Prostate gland (tissue), 2 donors: ENCODE measurements around the gene VPS41. TPM values are rescaled to one million over a fixed set of nuclear protein-coding genes. Genes with fewer than 3 reads are reported as not detected.

Experiments used
- DNase-seq: peaks from one replicate; pipeline ENCODE4 v3.0.0-alpha.2; 2019; ENCODE audit warnings: low spot score
- H3K27ac ChIP-seq, 2 donors: fragments of 200-600 bp; sonication (generic); 2 replicates each; pipeline ENCODE4 v1.5.1; 2017 to 2019
- H3K27me3 ChIP-seq: fragments of 200-600 bp; sonication (generic); replicated peaks from 2 replicates; pipeline ENCODE4 v1.5.1; 2019; ENCODE audit not compliant: insufficient read depth
- H3K36me3 ChIP-seq, 2 donors: fragments of 200-600 bp; sonication (generic); 1 replicate in 1 of 2; 2 replicates in 1 of 2; pipeline versions ENCODE4 v1.5.1 to v1.8.1; 2017 to 2019
- H3K4me1 ChIP-seq: fragments of 200-600 bp; sonication (generic); replicated peaks from 2 replicates; pipeline ENCODE4 v1.5.1; 2019
- H3K4me3 ChIP-seq, 2 donors: fragments of 200-600 bp; sonication (generic); 2 replicates each; pipeline ENCODE4 v1.5.1; 2017 to 2019
- H3K9me3 ChIP-seq: fragments of 200-600 bp; sonication (generic); 2 replicates; pipeline ENCODE4 v1.5.1; 2017
- CTCF ChIP-seq, 4 experiments: fragments of 200-600 bp in 2 of 4; fragments of 450-650 bp in 2 of 4; sonication (generic) in 2 of 4; IDR thresholded peaks; 1 replicate in 3 of 4; 2 replicates in 1 of 4; pipeline ENCODE4 v1.5.1; 2016 to 2019; ENCODE audit warnings: antibody characterized with exemption in 4 of 4, mild to moderate bottlenecking in 2 of 4, moderate library complexity in 2 of 4
- POLR2A ChIP-seq: fragments of 450-650 bp; IDR thresholded peaks from one replicate; pipeline ENCODE4 v1.6.1; 2016; ENCODE audit warnings: antibody characterized with exemption, mild to moderate bottlenecking
- POLR2AphosphoS5 ChIP-seq: sonication (generic); formaldehyde crosslinking; IDR thresholded peaks from one replicate; pipeline ENCODE4 v1.6.1; 2017; ENCODE audit warnings: antibody characterized with exemption
- WGBS: methylation state at CpG from one replicate; pipeline ENCODE4 v1.1.5; 2018; 5-methylcytosine and 5-hydroxymethylcytosine counted together
- intact Hi-C: fragments of 100-400 bp; cut with DNase I; formaldehyde crosslinking; loops from one replicate; pipeline ENCODE4 v1.14.2; 2022
- total RNA-seq, 2 donors: library from RNA; depleted of rRNA; stranded (reverse); fragments of >200 nt; gene quantifications; one replicate each; pipeline ENCODE4 v1.1.0, GENCODE V29; 2016

VPS41 gene
- total RNA-seq, 2 donors from 2014 or later = 30.8 to 39.7 TPM

GRCh38 chr7:38702002-38702535 is 206.9 kb downstream of the VPS41 start:
- peaks cover 2% of the 10 kb centered on the region for H3K27me3 ChIP-seq
- no peak for DNase-seq
- no peaks in the 10 kb centered on the region for H3K9me3 ChIP-seq
- H3K4me1 ChIP-seq = no peaks in the 10 kb centered on the region
- intact Hi-C loops = no loop called here
- WGBS = 73% methylated on average over 10 of the region's 10 CpGs
- H3K4me3 ChIP-seq = no peak overlapping the region
- no peak overlapping the region for H3K27ac ChIP-seq
- no peaks in the 10 kb centered on the region for H3K36me3 ChIP-seq
- TF ChIP-seq CTCF (IDR thresholded peaks at IDR 0.05) (no peak), POLR2A (no peak), POLR2AphosphoS5 (no peak)

- no peak for DNase-seq
- Histone ChIP-seq H3K27me3 (peaks cover 2% of the 10 kb centered on the region), H3K4me3 (no peak overlapping the region), H3K27ac (no peak overlapping the region), H3K36me3 (no peaks in the 10 kb centered on the region), H3K9me3 (no peaks in the 10 kb centered on the region), H3K4me1 (no peaks in the 10 kb centered on the region)
- intact Hi-C loops = no loop called here
- 54% methylated on average over 5 of the region's 5 CpGs for WGBS
- TF ChIP-seq CTCF (IDR thresholded peaks at IDR 0.05) (no peak), POLR2AphosphoS5 (no peak), POLR2A (no peak)
Observed at GRCh38 chr7:38700116-38700515, 208.9 kb downstream of the VPS41 start.

GRCh38 chr7:38699471-38699870 is 209.5 kb downstream of the VPS41 start:
- no peaks in the 10 kb centered on the region for H3K9me3 ChIP-seq
- TF ChIP-seq POLR2AphosphoS5 (no peak), POLR2A (no peak), CTCF (IDR thresholded peaks at IDR 0.05) (no peak)
- H3K36me3 ChIP-seq = no peaks in the 10 kb centered on the region
- H3K4me3 ChIP-seq = no peak overlapping the region
- intact Hi-C loops = no loop called here
- 48% methylated on average over 3 of the region's 3 CpGs for WGBS
- H3K4me1 ChIP-seq = no peaks in the 10 kb centered on the region
- peaks cover 2% of the 10 kb centered on the region for H3K27me3 ChIP-seq
- DNase-seq = no peak
- no peak overlapping the region for H3K27ac ChIP-seq

GRCh38 chr7:38694326-38694725 is 214.7 kb downstream of the VPS41 start:
- no peaks in the 10 kb centered on the region for H3K9me3 ChIP-seq
- intact Hi-C loops = no loop called here
- H3K36me3 ChIP-seq = no peaks in the 10 kb centered on the region
- DNase-seq = no peak
- no peaks in the 10 kb centered on the region for H3K4me1 ChIP-seq
- no peaks in the 10 kb centered on the region for H3K27me3 ChIP-seq
- no peak overlapping the region for H3K27ac ChIP-seq
- WGBS = 71% methylated on average over 3 of the region's 3 CpGs
- TF ChIP-seq POLR2A = no peak
- H3K4me3 ChIP-seq = no peak overlapping the region

- no peak for DNase-seq
- Histone ChIP-seq H3K27ac (no peak overlapping the region), H3K4me1 (no peaks in the 10 kb centered on the region), H3K27me3 (no peaks in the 10 kb centered on the region), H3K4me3 (no peak overlapping the region), H3K9me3 (no peaks in the 10 kb centered on the region), H3K36me3 (no peaks in the 10 kb centered on the region)
- intact Hi-C loops = no loop called here
- TF ChIP-seq POLR2A (no peak), CTCF (IDR thresholded peaks at IDR 0.05) (no peak), POLR2AphosphoS5 (no peak)
- 84% methylated on average over 7 of the region's 7 CpGs for WGBS
Observed at GRCh38 chr7:38686888-38687287, 222.1 kb downstream of the VPS41 start.
